Adipose tissue (tissue), 3 donors: ENCODE measurements around the gene GREM2. TPM values are rescaled to one million over a fixed set of nuclear protein-coding genes. Genes with fewer than 3 reads are reported as not detected.

Source experiments
- H3K27ac ChIP-seq: one replicate; pipeline ENCODE4 v1.5.1; 2013; ENCODE audit warnings: low read depth, low read length
- WGBS, 3 donors: extraction: QIAGEN DNeasy Blood & Tissue Kit; methylation state at CpG; one replicate each; pipeline ENCODE4 v1.1.7; 2013; 5-methylcytosine and 5-hydroxymethylcytosine counted together
- polyA plus RNA-seq, 3 donors: library from polyadenylated mRNA; stranded (reverse); fragments of 200-250 nt; gene quantifications; one replicate each; pipeline ENCODE4 v1.2.3, GENCODE V29; 2013
- donor health status: healthy with polysubstance abuse.
- donor health status: Bipolar disorder and iron deficiency.
- donor health status: healthy.

GREM2 gene
- polyA plus RNA-seq, 3 donors: 0.03 to 1.1 (median 0.58) TPM

DNA sequence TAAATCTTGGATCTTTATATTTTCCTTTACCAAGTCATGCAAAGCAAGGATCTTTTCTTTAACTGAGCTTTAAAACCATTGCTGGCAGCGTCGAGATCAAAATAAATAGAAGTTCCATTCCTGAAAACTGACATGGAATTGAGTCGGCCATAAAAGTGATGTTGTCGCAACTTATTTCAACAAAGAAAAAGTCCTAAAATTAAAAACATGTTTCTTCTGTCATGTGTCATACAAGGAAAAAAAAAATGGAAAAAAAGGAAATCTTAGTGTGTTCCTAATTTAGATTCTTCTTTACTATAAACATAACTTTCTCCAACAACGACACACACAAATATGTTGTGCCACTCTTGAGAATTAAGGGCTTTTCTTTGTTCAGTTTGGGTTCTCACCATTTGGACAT is 34.9 kb downstream of the GREM2 start:
- WGBS, 3 donors: 81 to 86% (median 84%) methylated on average over 5 of the region's 5 CpGs

DNA sequence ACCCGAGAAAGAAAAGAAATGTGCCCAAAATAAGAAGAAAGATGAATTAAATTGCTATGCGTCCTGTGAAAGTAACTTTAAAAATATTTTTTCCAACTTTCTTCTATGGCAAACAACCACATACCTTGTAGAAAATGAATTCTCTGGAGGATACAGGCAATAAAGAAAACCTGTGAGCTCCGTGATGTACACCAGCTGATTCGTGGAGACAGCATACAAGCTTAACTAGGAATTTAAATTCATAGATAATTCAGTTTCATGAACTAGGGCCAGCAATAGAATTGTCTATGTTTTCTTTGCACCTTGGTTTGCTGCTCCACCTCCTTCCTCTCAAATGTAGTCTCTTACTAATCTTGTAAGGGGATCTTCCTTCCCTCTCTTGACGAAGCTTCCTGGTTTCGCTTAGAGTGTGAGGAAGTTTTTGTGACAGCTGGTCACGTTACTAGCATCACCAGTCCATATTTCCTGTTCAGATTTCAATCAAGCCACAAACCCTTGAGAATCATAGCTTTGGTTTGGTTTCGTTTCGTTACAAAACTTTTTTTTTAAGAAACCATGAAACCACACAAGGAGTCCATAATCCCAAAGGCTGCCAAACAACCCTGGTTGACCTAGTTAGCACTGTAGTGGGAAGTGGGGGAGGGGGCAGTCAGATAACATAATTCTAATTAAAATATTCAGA is 35.8 kb downstream of the GREM2 start:
- 32 to 54% (median 33%) methylated on average over 9 of the region's 9 CpGs for WGBS, 3 donors
- H3K27ac ChIP-seq: no peak overlapping the region

More for the DNA sequence above, 34.9 kb downstream of the GREM2 start:
- no peak overlapping the region for H3K27ac ChIP-seq

- WGBS, 3 donors: 20 to 68% (median 61%) methylated on average over 1 of the region's 1 CpG
- H3K27ac ChIP-seq: no peak overlapping the region
These were observed 39.6 kb downstream of the GREM2 start for GRCh38 chr1:240572328-240572727.

DNA sequence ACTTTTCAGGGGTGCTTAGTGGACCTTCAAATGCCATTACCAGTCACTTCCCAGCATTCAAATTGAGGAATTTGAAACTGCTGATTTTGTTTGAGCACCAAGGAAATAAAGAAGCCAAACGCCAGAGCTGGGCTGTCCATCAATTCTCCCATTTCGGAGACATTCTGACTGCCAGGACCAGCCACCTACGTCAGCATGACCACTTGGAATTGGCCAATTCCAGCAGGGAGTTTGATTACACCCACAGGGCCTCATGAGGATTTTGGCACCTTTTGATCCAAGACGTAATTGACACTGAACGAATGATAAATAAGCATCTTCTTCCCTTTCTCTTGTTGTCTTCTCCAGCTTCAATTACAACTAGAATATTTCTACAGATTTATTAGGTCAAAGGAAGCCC is 40.2 kb downstream of the GREM2 start:
- WGBS, 3 donors: 62 to 73% (median 72%) methylated on average over 5 of the region's 5 CpGs
- H3K27ac ChIP-seq: no peak overlapping the region

DNA sequence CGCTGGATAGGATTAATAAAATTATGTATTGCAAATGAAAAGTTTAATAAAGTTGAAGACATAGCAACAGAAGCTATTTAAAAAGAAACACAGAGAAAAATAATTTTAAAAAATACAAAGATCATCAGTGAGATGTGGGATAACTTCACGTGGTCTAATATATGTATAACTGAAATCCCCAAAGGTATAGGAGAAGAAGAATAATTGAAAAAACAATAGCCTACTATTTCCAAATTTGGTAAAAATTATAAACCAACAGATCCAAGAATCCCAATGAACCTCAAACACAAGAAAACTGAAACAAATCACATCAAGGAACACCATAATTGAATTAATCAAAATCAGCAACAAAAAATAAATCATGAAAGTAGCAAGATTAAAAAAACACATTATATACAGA is 44.9 kb downstream of the GREM2 start:
- WGBS, 3 donors: 42 to 86% (median 63%) methylated on average over 2 of the region's 2 CpGs
- H3K27ac ChIP-seq: no peak overlapping the region

GRCh38 chr1:240562779-240563178 is 49.2 kb downstream of the GREM2 start:
- WGBS, 3 donors: 94 to 95% (median 95%) methylated on average over 3 of the region's 3 CpGs
- H3K27ac ChIP-seq: no peak overlapping the region

GRCh38 chr1:240562111-240562590 is 49.8 kb downstream of the GREM2 start:
- no peak overlapping the region for H3K27ac ChIP-seq
- 65 to 68% (median 67%) methylated on average over 7 of the region's 7 CpGs for WGBS, 3 donors

DNA sequence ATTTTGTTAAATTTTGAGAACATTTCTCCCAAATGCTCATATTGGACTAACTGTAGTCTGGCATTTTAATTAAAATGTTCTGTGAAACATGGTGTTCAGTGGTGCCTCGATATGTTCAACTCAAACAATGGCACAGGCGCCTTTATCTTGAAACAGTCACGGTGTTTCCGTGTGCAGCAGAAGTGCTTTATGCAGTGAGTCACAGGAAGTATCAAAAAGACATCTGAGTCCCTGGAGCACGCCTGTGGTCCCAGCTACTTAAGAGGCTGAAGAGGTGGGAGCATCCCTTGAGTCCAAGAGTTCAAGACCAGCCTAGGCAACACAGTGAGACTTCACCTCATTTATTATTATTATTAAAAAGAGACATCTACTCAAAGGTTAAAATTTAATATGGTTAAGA is 52.2 kb downstream of the GREM2 start:
- H3K27ac ChIP-seq: no peak overlapping the region
- WGBS, 3 donors: 72 to 83% (median 78%) methylated on average over 5 of the region's 5 CpGs

DNA sequence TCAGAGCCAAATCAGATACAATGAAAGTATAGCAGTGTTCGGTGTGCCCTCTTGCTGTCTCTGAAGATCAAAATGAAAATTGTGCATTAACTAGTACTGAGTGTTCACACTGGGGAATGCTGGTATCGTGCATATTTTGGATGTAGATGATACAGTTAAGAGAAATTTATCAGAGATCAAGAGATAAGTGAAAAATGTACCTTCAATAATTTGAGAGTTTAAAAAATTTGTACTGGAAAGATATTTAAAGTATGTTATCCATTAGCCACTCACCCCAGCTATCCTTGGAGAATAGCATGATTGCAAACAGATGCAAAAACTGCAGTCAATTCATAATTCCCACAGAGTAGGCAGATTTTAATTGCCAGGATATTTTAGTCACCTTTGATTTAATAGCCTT is 56.4 kb downstream of the GREM2 start:
- WGBS, 3 donors: 49 to 79% (median 76%) methylated on average over 2 of the region's 2 CpGs

DNA sequence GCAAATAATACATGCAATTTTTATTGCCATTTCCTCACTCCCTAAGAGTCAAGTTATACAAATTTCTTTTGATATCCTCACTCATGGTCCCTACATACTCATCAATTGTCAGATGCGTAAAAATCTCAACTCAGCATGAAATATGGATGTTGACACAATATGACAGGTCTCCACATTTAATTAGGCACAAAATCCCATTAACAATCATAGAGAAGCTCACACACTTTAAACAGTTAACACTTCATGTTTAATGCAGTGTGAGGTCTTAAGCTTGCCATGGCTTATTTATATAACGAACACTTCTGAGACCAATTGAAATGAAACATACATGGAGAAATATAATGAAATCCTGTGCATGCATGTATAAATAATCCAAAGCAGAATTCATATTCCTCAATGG is 58.6 kb downstream of the GREM2 start:
- 77 to 87% (median 83%) methylated on average over 2 of the region's 2 CpGs for WGBS, 3 donors
- H3K27ac ChIP-seq: no peak overlapping the region

More for the DNA sequence above, 56.4 kb downstream of the GREM2 start:
- H3K27ac ChIP-seq: no peak overlapping the region

DNA sequence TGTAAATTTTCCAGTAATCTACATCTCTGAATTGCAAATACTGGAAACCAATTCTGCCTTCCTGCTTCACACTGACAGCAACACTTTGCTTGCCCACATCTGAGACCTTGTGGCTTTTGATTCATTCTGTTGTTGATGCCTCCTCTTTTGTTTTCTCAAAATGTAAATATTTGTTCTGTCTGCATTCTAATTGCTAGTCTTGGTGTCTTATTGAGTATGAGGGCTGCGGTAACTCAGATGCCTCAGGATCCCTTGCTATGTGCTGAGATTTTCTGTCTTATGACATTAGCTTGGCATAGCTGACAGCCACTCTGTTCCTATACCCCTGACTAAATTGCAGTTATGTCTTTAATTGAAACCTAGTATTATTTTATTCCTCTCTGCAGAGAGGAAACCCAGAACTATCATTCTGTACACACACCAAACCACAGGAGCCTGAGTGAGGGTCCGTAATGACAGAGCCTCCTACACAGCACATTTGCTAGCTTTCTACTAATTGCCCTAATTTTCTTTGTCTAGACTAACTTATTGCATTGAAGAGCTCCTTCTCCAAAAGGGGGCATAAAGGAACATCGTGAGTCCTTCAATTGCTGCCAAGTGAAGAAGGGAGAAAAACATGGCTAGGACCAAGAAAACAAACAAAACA is 72.1 kb downstream of the GREM2 start:
- 19 to 44% (median 37%) methylated on average over 3 of the region's 3 CpGs for WGBS, 3 donors

GRCh38 chr1:240538776-240539430 is 73.1 kb downstream of the GREM2 start:
- WGBS, 3 donors: 62 to 74% (median 70%) methylated on average over 3 of the region's 3 CpGs
- no peak overlapping the region for H3K27ac ChIP-seq

More for the DNA sequence above, 72.1 kb downstream of the GREM2 start:
- H3K27ac ChIP-seq: no peak overlapping the region

DNA sequence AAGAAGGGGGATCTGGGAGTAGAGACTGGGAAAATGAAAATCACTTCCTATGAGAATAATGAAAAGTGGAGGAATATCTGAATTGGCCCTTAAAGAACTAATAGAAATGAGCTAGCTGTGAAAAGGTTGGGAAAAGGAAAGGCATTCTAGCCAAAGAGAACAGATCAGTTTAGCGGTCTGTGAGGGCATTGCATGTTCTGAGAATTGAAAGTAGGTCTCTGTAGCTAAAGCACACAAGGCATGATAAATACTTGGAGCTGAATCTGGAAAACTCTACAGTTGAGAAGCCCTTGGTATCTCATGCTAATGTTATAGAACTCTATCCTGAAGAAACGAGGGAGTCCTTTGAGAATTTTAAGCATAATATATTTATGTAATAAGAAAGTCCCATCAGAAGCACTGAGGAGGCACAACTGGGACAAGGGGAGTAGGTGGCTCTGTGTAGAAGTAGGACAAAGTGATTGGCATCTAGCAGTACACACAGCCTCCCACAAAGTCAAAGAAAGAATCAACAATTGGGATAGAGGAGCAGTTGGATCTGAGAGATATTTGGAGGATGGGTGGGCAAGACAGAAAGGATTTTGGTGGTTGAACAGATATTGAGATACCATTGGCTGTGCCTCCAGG is 78.7 kb downstream of the GREM2 start:
- WGBS, 3 donors: 64 to 73% (median 72%) methylated on average over 2 of the region's 2 CpGs

DNA sequence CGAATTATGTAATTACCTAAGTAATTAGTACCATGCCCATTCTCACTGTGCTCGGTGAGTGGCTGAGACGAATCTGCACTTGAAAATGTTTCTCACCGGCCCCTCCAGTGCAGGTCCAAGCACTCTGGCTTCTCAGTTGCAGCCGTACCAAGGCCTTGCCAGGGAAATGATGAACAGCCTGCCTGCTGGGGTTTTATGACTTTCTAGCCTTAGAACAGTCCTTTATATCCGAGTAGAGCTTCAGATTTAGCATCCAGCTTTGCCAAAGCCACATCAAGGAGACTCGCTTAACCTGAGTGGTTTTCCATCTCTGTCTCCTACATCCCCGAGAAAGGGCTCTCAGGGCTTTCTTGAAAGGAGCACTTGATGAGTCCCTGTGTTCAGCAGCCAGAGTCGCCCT is 83.4 kb downstream of the GREM2 start:
- 64 to 75% (median 70%) methylated on average over 9 of the region's 9 CpGs for WGBS, 3 donors
- H3K27ac ChIP-seq: no peak overlapping the region

More for the DNA sequence above, 78.7 kb downstream of the GREM2 start:
- H3K27ac ChIP-seq: no peak overlapping the region

- 31 to 41% (median 33%) methylated on average over 1 of the region's 1 CpG for whole genome bisulfite sequencing, 3 donors
- no peak overlapping the region for H3K27ac ChIP-seq
These were observed 84.9 kb downstream of the GREM2 start for GRCh38 chr1:240527086-240527485.

DNA sequence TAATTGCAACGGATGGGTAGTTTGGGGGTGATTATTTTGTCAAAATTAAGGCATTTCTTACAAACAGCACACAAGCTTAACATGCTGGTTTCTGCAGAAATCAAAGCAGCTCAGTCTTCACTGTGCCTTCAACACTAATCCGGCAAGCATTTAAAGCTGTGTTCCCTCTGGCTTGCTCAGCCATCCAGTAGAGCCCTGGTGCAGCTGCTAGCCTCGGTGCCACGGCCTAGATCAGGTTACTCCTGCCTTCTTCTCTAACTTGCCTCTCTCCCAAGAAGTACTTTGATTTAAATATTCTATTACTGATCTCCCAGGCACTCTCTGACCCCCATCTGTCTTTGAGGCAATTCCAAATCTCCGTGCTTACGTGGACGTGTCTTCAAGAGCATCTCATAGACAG is 85.6 kb downstream of the GREM2 start:
- WGBS, 3 donors: 59 to 72% (median 60%) methylated on average over 7 of the region's 7 CpGs
- no peak overlapping the region for H3K27ac ChIP-seq

GRCh38 chr1:240524356-240525069 is 87.4 kb downstream of the GREM2 start:
- H3K27ac ChIP-seq: no peak overlapping the region
- WGBS, 3 donors: 54 to 71% (median 57%) methylated on average over 4 of the region's 4 CpGs

- 25 to 71% (median 69%) methylated on average over 6 of the region's 6 CpGs for WGBS, 3 donors
- no peak overlapping the region for H3K27ac ChIP-seq
These were observed 89.7 kb downstream of the GREM2 start for GRCh38 chr1:240522122-240522822.
